Measurements from ENCODE around the gene IL17RB.

IL17RB gene, protein sequence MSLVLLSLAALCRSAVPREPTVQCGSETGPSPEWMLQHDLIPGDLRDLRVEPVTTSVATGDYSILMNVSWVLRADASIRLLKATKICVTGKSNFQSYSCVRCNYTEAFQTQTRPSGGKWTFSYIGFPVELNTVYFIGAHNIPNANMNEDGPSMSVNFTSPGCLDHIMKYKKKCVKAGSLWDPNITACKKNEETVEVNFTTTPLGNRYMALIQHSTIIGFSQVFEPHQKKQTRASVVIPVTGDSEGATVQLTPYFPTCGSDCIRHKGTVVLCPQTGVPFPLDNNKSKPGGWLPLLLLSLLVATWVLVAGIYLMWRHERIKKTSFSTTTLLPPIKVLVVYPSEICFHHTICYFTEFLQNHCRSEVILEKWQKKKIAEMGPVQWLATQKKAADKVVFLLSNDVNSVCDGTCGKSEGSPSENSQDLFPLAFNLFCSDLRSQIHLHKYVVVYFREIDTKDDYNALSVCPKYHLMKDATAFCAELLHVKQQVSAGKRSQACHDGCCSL

DNA sequence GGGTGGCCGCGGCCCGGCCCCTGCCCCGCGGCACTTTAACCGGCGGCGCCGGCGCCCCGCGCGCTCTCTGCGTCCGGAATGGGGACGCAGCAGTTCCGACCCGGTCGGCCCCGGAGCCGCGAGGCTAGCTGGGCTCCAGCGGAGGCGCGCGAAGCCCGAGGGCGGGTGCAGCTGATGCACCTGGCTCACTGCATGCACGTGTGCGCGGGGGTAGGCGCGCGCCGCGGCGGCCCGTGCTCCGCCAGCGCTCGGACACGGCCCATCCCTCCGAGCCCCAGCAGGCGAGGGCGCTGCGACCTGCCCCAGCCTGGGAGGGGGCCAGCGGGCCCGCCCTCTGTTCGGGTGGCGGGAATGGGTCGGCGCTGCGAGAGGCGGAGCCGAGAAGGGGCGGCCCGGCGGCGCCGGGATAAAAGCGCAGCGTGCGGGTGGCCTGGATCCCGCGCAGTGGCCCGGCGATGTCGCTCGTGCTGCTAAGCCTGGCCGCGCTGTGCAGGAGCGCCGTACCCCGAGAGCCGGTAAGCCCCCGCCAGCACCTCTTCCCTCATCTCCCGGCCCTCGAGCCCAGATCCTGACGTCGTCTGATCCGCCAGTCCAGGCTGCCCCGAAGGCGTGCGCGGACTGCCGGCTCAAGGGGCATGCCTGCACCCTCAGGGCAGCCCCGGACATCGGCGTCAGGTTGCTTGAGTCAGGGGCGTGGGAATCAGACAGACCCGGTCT, at the start of gene IL17RB, which contains the start of gene CHDH:
IL17RB (plus strand) TSS at position 435 of the 717 bp plus-strand sequence; CDS start at position 456, 21 bp downstream.
CHDH (minus strand) TSS at position 286 of the 717 bp plus-strand sequence. CDS start 22,411 bp downstream, outside the sequence.
- TF ChIP-seq, protein P1, sequence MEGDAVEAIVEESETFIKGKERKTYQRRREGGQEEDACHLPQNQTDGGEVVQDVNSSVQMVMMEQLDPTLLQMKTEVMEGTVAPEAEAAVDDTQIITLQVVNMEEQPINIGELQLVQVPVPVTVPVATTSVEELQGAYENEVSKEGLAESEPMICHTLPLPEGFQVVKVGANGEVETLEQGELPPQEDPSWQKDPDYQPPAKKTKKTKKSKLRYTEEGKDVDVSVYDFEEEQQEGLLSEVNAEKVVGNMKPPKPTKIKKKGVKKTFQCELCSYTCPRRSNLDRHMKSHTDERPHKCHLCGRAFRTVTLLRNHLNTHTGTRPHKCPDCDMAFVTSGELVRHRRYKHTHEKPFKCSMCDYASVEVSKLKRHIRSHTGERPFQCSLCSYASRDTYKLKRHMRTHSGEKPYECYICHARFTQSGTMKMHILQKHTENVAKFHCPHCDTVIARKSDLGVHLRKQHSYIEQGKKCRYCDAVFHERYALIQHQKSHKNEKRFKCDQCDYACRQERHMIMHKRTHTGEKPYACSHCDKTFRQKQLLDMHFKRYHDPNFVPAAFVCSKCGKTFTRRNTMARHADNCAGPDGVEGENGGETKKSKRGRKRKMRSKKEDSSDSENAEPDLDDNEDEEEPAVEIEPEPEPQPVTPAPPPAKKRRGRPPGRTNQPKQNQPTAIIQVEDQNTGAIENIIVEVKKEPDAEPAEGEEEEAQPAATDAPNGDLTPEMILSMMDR (IDR thresholded peaks at IDR 0.05), result peak; percentile 25; the same call in 1 of the 2 replicates

DNA sequence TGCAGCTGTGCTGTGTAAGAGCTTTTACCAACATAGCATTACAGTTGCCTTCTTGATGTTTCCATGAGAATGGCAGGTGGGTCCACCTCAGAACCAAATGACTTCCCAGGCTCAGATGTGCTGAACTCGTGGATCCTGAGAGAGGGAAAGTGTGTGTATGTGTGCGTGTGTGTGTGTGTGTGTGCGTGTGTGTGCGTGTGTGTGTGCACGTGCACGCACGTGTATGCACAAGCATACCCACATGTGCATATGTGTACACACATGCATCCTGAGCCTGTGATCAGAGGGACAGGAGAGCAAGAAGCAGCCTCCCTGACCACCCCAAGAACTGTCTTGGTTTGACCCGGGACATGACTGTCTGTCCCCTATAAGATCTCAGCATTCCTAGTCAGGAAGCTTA, 48.2 kb upstream of the IL17RB start:
- TF ChIP-seq, protein P1 (IDR thresholded peaks at IDR 0.05), result no peak

DNA sequence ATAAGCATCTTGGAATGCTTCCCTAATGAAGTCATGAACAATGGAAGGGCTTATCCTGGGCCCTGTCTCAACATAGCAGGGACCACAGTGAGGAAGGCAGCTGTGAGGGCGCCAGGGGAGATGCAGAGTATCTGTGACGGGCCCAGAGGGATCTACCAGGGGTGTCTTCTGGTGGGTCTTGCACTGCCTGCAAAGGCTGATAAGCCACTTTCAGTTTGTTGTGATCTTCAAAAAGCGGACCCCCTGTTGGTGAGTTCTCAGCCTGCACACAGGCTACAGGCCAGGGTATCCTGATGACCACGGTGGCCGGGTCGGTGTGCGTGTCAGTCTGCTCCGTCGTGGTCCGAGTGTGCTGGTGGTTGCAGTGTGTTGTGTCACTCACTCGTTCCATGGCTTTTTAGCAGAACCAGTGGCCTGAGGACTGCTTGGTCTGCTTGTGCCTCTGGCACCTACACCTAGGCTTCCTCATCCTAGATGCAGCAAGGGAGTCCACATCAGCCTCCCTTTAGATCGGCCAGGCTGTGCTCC, 47.0 kb upstream of the IL17RB start:
- TF ChIP-seq, protein P1 (IDR thresholded peaks at IDR 0.05), result no peak

DNA sequence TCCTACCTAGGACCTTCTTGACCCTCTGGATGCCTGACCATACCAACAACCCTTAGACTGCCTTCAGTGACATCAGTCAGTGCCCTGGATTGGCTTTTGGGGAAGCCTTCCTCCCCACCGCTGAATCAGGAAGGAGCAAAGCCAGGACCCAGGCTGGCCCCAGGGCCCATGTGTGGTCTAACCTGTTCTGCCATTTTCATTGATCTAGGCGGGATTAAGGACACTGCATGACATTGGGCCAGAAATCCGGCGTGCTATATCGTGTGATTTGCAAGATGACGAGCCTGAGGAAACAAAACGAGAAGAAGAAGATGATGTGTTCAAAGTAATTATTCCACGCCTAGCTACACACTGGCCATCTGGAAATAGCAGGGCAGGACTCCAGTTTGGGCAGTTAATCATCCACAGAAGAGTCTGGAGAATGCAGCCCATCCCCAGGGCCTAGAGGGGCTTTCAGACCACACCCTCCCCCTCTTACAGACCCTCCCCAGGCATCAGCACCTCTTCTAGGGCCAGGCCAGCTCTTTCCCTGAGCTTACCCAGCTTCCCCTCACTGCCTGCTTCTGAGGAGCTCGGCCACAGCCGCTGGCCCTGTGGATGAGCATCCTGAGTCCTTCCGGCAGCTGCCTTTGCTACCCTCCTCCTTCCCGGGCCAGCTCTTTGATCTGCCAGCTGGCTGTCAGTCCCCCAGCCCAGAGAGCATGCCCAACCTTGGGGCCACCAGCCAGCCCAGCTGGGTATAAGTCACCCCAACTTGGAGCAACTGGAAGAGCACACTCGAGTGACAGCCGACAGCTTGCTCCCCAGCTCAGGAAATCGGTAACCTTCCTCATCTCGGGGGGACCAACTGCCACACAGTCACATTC, 46.1 kb upstream of the IL17RB start:
- TF ChIP-seq, protein P1 (IDR thresholded peaks at IDR 0.05), result no peak

DNA sequence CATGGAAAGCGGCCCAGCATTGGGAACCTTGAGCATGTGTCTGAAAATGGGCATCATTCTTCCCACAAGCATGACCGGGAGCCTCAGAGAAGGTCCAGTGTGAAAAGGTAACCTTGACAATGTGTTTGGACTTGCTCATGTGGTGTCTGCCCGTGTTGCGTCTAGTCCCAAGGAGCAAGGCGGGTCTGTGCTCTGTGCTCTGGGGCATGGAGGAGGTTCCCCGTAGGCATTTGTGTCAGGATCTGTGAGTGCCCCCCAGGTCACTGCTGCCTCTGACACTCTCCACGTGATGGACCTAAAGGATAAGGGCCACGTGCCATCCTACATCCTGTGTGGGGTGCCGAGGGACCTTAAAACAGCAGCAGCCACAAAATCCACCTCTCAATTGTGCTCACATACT, 45.0 kb upstream of the IL17RB start:
- TF ChIP-seq, protein P1 (IDR thresholded peaks at IDR 0.05), result no peak

DNA sequence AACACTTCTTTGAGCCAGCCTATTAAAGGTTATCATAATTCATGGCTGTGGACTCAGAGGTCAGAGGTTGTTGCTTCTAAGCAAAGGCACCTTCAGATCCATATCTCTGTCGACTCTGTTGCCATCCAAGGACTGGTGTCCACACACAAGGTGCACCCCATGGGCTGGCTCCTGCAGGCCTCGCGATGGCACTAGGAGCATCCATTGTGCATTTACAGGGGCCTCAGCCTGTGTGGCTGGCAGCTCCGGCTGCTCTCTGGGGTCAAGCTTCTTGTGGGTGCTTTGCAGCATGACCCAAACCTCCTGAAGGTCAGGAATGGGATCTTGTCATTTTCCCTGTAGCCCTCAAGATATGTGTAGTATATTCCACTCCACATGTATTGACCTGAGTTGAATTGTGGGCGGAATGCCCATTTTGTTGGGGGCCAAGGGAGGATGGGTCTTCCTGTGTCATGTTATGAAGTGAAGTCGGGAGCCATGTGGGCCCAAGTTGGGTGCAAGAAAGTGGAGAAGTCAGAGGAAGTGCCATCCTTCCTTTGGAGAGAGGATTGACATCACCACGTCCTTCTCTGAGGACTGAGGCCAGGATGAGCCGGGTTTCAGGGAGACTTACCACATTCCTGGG, 44.0 kb upstream of the IL17RB start:
- TF ChIP-seq, protein P1 (IDR thresholded peaks at IDR 0.05), result no peak
